OCI-LY3 (cell line): ENCODE measurements around the gene EIF3A.

Source experiments
- H2AFZ ChIP-seq: fragments of 200-600, 300-600 bp; shearing (Covaris generic); 2 replicates; pipeline ENCODE4 v1.6.0; 2014; ENCODE audit warnings: antibody characterized with exemption, low read depth, low read length
- H3K27ac ChIP-seq: fragments of 200-600, 300-600 bp; sonication (generic); 2 replicates; pipeline ENCODE4 v1.5.1; 2014; ENCODE audit warnings: mild to moderate bottlenecking, low read length, moderate library complexity, mixed read lengths
- H3K27me3 ChIP-seq: fragments of 200-600, 300-600 bp; sonication (generic); 2 replicates; pipeline ENCODE4 v1.6.1; 2014; ENCODE audit warnings: low read depth, low read length, mixed read lengths
- H3K36me3 ChIP-seq: fragments of 200-600, 300-600 bp; sonication (generic); replicated peaks from 2 replicates; pipeline ENCODE3; 2014; ENCODE audit warnings: low read depth, low read length, mixed read lengths
- H3K4me1 ChIP-seq: fragments of 300-600, 200-600 bp; sonication (generic); 2 replicates; pipeline ENCODE4 v1.6.1; 2014; ENCODE audit warnings: low read length, mixed read lengths
- H3K4me2 ChIP-seq: fragments of 200-600, 300-600 bp; sonication (generic); 2 replicates; pipeline ENCODE4 v1.6.1; 2014; ENCODE audit warnings: low read length, mixed read lengths
- H3K4me3 ChIP-seq: fragments of 300-600, 200-600 bp; sonication (generic); 2 replicates; pipeline ENCODE4 v1.5.1; 2014; ENCODE audit warnings: antibody characterized with exemption, mild to moderate bottlenecking, low read length, moderate library complexity
- H3K79me2 ChIP-seq: fragments of 300-600, 200-600 bp; shearing (Covaris generic); 2 replicates; pipeline ENCODE4 v1.6.1; 2014; ENCODE audit warnings: mild to moderate bottlenecking, low read length, mixed read lengths
- H3K9ac ChIP-seq: fragments of 300-600, 200-600 bp; shearing (Covaris generic); 2 replicates; pipeline ENCODE4 v1.6.0; 2014; ENCODE audit warnings: mild to moderate bottlenecking, low read length, moderate library complexity
- H3K9me3 ChIP-seq: fragments of 200-600, 300-600 bp; shearing (Covaris generic); 2 replicates; pipeline ENCODE4 v1.6.1; 2014; ENCODE audit warnings: low read length, mixed read lengths; ENCODE audit not compliant: insufficient read depth
- H4K20me1 ChIP-seq: fragments of 200-600, 300-600 bp; sonication (generic); 2 replicates; pipeline ENCODE4 v1.6.1; 2016; ENCODE audit warnings: low read length, mixed read lengths; ENCODE audit not compliant: insufficient read depth
- EZH2phosphoT487 ChIP-seq: fragments of 200-600 bp; shearing (Covaris generic); IDR thresholded peaks from 2 replicates; pipeline ENCODE4 v1.6.1; 2018; ENCODE audit warnings: antibody characterized with exemption, mixed run types, low read depth
- TF ChIP-seq, protein P1 (sequence below): fragments of 200-600, 300-600 bp; sonication (generic); IDR thresholded peaks from 2 replicates; pipeline ENCODE4 v1.5.1; 2014; ENCODE audit warnings: antibody characterized with exemption, low read length, low read depth

EIF3A gene

DNA sequence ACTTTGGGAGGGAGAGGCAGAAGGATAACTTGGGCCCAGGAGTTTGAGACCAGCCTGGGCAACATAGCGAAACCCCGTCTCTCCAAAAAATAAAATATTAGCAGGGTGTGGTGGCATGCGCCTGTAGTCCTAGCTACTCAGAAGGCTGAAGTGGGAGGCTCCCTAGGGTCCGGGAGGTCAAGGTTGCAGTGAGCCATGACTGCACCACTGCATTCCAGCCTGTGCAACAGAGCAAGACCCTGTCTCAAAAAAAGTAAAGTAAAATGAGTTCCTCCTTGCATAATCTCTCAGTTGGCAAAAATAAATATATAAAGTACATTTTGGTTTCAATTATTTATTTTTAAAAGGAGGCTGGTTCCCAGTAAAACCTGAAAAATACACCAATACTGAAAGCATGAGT lies 39.3 kb downstream of the EIF3A start:
- Histone ChIP-seq H3K9me3 (no peaks in the 10 kb centered on the region), H3K4me2 (no peak overlapping the region), H3K4me3 (no peak overlapping the region), H3K36me3 (peaks cover 46% of the 10 kb centered on the region), H4K20me1 (peaks cover 37% of the 10 kb centered on the region), H3K9ac (no peak overlapping the region), H2AFZ (no peak overlapping the region), H3K27me3 (no peaks in the 10 kb centered on the region), H3K27ac (no peak overlapping the region), H3K4me1 (no peaks in the 10 kb centered on the region), H3K79me2 (peaks cover 59% of the 10 kb centered on the region)
- no peak for TF ChIP-seq EZH2phosphoT487
- TF ChIP-seq, protein P1, sequence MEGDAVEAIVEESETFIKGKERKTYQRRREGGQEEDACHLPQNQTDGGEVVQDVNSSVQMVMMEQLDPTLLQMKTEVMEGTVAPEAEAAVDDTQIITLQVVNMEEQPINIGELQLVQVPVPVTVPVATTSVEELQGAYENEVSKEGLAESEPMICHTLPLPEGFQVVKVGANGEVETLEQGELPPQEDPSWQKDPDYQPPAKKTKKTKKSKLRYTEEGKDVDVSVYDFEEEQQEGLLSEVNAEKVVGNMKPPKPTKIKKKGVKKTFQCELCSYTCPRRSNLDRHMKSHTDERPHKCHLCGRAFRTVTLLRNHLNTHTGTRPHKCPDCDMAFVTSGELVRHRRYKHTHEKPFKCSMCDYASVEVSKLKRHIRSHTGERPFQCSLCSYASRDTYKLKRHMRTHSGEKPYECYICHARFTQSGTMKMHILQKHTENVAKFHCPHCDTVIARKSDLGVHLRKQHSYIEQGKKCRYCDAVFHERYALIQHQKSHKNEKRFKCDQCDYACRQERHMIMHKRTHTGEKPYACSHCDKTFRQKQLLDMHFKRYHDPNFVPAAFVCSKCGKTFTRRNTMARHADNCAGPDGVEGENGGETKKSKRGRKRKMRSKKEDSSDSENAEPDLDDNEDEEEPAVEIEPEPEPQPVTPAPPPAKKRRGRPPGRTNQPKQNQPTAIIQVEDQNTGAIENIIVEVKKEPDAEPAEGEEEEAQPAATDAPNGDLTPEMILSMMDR = no peak

DNA sequence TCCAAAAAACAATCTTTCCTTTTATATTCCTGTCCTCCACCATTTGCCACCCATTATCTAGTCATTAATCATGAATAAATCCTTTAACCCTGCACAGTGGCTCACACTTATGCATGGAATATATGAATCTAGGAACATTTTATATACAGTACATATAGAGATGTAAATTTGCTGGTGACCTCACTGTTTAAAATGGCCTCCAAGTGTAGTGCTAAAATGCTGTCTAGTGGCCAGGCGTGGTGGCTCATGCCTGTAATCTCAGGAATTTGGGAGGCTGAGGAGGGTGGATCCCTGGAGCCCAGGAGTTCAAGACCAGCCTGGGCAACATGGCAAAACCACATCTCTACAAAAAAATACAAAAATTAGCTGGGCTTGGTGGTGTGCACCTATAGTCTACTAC lies 41.5 kb downstream of the EIF3A start:
- H3K9me3 ChIP-seq = no peaks in the 10 kb centered on the region
- H3K4me3 ChIP-seq = no peak overlapping the region
- H4K20me1 ChIP-seq = peaks cover 34% of the 10 kb centered on the region
- H3K27me3 ChIP-seq = no peaks in the 10 kb centered on the region
- TF ChIP-seq EZH2phosphoT487 = no peak
- TF ChIP-seq, protein P1 = no peak
- H2AFZ ChIP-seq = no peak overlapping the region
- peaks cover 39% of the 10 kb centered on the region for H3K36me3 ChIP-seq
- no peak overlapping the region for H3K27ac ChIP-seq
- peaks cover 40% of the 10 kb centered on the region for H3K79me2 ChIP-seq
- H3K4me2 ChIP-seq = no peak overlapping the region
- H3K9ac ChIP-seq = no peak overlapping the region
- H3K4me1 ChIP-seq = no peaks in the 10 kb centered on the region

DNA sequence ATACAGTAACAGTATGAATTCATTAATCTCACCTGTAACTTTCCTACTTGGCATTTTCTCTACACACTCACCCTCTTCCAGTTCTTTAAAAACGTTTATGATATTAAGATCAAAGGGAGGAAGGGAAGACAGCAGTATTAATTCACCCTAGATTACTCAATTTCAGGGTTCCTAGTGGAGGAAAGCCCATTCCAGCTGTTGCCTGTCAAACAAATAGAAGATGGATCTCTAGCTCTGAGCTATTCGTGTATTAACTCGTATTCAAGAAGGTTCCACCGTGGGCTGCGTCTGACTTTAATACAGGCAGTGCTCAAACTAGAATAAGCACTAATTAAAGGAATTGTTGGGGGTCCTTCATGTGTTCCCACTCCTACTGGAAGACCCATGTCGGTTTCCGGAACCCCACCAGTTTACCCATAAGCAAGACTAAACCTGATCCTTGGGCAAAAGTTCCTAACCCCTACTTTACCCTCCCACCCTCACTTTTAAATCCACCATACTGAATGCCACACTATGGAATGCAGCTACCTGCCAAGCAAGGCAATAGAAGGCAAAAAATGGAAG lies 49.0 kb downstream of the EIF3A start:
- peaks cover 25% of the 10 kb centered on the region for H3K4me1 ChIP-seq
- no peaks in the 10 kb centered on the region for H3K27me3 ChIP-seq
- no peaks in the 10 kb centered on the region for H3K9me3 ChIP-seq
- peaks cover 40% of the 10 kb centered on the region for H4K20me1 ChIP-seq
- peak overlapping the region; percentile 66 for H3K4me3 ChIP-seq
- H3K79me2 ChIP-seq = no peaks in the 10 kb centered on the region
- peaks cover 28% of the 10 kb centered on the region for H3K36me3 ChIP-seq
- peak overlapping the region; percentile 80 for H3K4me2 ChIP-seq
- H3K27ac ChIP-seq = no peak overlapping the region
- H3K9ac ChIP-seq = no peak overlapping the region
- no peak for TF ChIP-seq EZH2phosphoT487
- TF ChIP-seq, protein P1 = no peak
- H2AFZ ChIP-seq = no peak overlapping the region

DNA sequence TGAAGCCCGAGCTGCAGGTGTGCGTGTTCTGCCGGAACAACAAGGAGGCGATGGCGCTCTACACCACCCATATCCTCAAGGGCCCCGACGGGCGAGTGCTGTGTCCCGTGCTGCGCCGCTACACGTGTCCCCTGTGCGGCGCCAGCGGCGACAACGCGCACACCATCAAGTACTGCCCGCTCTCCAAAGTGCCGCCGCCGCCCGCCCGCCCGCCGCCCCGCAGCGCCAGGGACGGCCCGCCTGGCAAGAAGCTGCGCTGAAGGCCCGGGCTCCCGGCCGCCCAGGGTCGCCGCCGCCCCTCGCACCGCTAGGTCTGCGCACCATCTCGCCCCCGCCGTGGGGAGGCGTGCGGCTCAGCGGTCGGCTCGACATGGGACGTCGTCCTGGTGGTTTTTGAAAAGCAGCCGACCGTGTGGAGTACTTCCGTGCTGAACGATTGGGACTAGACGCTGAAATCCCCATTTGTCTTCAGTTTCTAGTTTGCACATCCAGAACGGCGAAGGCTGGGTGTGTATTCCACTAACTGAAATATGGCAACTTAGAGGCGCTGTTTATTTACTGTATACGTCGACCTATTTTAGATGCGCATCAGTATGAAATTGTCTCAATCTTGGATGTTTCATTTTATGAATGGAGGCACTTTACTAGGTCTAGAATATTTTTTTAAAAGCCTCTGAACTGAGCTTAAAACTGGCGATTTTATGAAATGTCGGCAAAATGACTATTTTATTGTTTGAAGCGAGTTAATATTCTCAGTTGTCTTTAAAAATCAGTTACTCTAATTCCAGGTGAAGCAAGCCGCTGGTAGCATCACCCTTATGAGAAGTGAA lies 50.0 kb downstream of the EIF3A start:
- Histone ChIP-seq H3K27ac (peak overlapping the region; percentile 57), H3K9ac (no peak overlapping the region), H3K27me3 (no peaks in the 10 kb centered on the region), H3K79me2 (no peaks in the 10 kb centered on the region), H3K4me2 (peak overlapping the region; percentile 80), H3K9me3 (no peaks in the 10 kb centered on the region), H4K20me1 (peaks cover 38% of the 10 kb centered on the region), H3K4me3 (peak overlapping the region; percentile 66), H3K36me3 (peaks cover 25% of the 10 kb centered on the region), H3K4me1 (peaks cover 25% of the 10 kb centered on the region), H2AFZ (no peak overlapping the region)
- TF ChIP-seq EZH2phosphoT487 = no peak
- TF ChIP-seq, protein P1 = 0 out of 2 replicates have a peak, but pooled peaks have one; percentile 4
